ENCODE measurements around the gene RPS19.
A peak's percentile ranks its signal among the peaks of the same experiment; 100 is the strongest.

RPS19 gene

DNA sequence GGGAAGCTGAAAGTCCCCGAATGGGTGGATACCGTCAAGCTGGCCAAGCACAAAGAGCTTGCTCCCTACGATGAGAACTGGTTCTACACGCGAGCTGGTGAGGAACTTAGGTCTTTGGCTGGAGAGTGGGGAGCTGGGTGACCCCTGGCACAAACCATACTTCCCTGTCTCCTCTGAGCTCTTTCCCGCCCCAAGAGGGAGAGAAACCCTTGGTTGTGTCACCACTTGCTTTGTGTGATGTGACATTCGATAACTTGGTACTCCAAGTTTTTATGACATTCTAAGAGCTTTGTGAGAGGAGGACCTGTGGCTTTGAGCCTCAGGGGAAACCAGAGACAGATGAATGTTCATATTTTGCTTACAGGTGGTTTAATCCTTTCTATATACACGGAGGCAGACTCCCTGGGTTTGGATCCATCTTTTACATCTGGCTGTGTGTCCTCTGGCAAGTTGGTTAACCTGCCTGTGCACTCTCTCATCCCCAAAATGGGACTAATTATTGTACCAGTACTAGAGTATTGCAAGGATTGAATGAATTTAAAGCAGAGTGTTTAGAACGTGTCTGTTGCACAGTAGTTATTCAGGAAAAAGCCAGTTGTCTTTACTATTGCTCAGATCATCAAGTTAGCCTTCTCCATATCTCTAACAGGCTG, 1.2 kb downstream of the RPS19 start:
- FAIRE-seq (peak; percentile 76), DNase-seq (ENCODE audit: insufficient read length) (no peak)
- no peak for TF ChIP-seq POLR2A (IDR thresholded peaks at IDR 0.05; ENCODE audit: low read depth, low read length)
- no peak for TF ChIP-seq TAF1 (IDR thresholded peaks at IDR 0.05; ENCODE audit: borderline replicate concordance, low read depth, low read length)
- TF ChIP-seq POLR2AphosphoS5 (IDR thresholded peaks at IDR 0.05; ENCODE audit: low read depth, low read length): no peak

- TF ChIP-seq TAF1 (IDR thresholded peaks at IDR 0.05; ENCODE audit: borderline replicate concordance, low read depth, low read length) (no peak), POLR2AphosphoS5 (IDR thresholded peaks at IDR 0.05; ENCODE audit: low read depth, low read length) (no peak), POLR2A (IDR thresholded peaks at IDR 0.05; ENCODE audit: low read depth, low read length) (no peak)
- no peak for DNase-seq (ENCODE audit: insufficient read length)
- no peak for FAIRE-seq
These were observed 1.8 kb downstream of the RPS19 start for GRCh38 chr19:41861846-41862245.

DNA sequence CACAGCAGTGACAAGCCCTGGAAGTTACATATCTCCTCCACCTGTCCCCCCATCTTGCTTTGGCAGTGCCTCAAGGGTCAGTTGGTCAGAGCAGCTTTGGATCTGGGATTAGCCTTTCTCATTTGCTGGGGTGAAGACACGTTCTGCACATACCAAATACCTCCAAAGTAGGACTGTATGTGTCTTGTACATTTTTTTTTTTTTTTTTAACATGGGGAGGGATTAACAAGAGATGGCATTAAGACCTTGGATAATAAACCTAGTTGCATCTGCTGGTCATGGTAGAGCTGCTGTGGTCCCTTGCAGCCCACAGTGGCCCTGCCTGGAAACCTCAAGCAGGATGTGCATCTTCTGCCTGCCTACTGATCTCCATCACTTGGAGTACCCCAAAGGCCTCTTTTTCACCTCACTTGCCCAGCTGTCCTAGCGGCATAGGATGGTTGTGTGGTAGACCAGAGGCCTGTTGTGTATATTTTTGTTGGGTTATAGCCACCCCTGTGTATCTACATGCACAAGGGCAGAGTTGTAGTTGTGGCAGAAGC, 2.5 kb downstream of the RPS19 start:
- DNase-seq (ENCODE audit: insufficient read length) (no peak), FAIRE-seq (no peak)
- TF ChIP-seq POLR2AphosphoS5 (IDR thresholded peaks at IDR 0.05; ENCODE audit: low read depth, low read length): peak; percentile 41; the same call in 1 of the 2 replicates
- TF ChIP-seq POLR2A (IDR thresholded peaks at IDR 0.05; ENCODE audit: low read depth, low read length): peak; percentile 28; the same call in 1 of the 2 replicates
- TF ChIP-seq TAF1 (IDR thresholded peaks at IDR 0.05; ENCODE audit: borderline replicate concordance, low read depth, low read length): no peak

- FAIRE-seq: no peak
These were observed 3.3 kb downstream of the RPS19 start for GRCh38 chr19:41863209-41863931.

GRCh38 chr19:41864374-41864773, 4.3 kb downstream of the RPS19 start:
- FAIRE-seq (no peak), DNase-seq (ENCODE audit: insufficient read length) (no peak)
- TF ChIP-seq POLR2A (IDR thresholded peaks at IDR 0.05; ENCODE audit: low read depth, low read length) (peak; percentile 56; the same call in 1 of the 2 replicates), POLR2AphosphoS5 (IDR thresholded peaks at IDR 0.05; ENCODE audit: low read depth, low read length) (no peak)

More at GRCh38 chr19:41863209-41863931, 3.3 kb downstream of the RPS19 start:
- no peak for DNase-seq (ENCODE audit: insufficient read length)
- TF ChIP-seq POLR2AphosphoS5 (IDR thresholded peaks at IDR 0.05; ENCODE audit: low read depth, low read length) (0 out of 2 replicates have a peak, but pooled peaks have one; percentile 7), POLR2A (IDR thresholded peaks at IDR 0.05; ENCODE audit: low read depth, low read length) (no peak; the same call in 1 of the 2 replicates)

DNA sequence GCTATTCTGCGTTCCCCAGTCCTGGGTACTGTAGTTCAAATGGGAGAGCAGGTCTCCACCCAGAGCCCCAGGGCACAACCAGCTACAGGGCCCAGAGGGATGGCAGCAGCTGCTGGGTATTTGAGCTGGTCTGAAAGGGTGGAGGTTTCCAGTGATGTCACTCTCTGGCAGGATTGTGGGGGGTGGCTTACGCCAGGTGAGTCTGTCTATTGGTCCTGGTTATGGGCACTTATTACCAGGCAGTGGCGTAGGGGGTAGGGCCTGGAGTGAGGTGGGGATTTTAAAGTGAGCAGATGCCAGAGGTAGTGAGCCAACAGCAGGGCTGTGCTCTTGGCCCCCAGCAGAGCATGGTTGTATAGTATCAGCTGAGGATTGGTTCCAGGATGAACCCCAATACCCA, 6.2 kb downstream of the RPS19 start:
- DNase-seq (ENCODE audit: insufficient read length) (no peak), FAIRE-seq (no peak)

GRCh38 chr19:41868120-41868988, 8.3 kb downstream of the RPS19 start:
- no peak for TF ChIP-seq TAF1 (IDR thresholded peaks at IDR 0.05; ENCODE audit: borderline replicate concordance, low read depth, low read length)
- peak; percentile 72; the same call in 1 of the 2 replicates for TF ChIP-seq POLR2AphosphoS5 (IDR thresholded peaks at IDR 0.05; ENCODE audit: low read depth, low read length)
- TF ChIP-seq POLR2A (IDR thresholded peaks at IDR 0.05; ENCODE audit: low read depth, low read length): no peak; the same call in 1 of the 2 replicates
- FAIRE-seq: no peak
- no peak for DNase-seq (ENCODE audit: insufficient read length)

More for the DNA sequence above, 6.2 kb downstream of the RPS19 start:
- TF ChIP-seq POLR2AphosphoS5 (IDR thresholded peaks at IDR 0.05; ENCODE audit: low read depth, low read length) (peak; percentile 61), TAF1 (IDR thresholded peaks at IDR 0.05; ENCODE audit: borderline replicate concordance, low read depth, low read length) (no peak), POLR2A (IDR thresholded peaks at IDR 0.05; ENCODE audit: low read depth, low read length) (peak; percentile 13; the same call in 1 of the 2 replicates)

DNA sequence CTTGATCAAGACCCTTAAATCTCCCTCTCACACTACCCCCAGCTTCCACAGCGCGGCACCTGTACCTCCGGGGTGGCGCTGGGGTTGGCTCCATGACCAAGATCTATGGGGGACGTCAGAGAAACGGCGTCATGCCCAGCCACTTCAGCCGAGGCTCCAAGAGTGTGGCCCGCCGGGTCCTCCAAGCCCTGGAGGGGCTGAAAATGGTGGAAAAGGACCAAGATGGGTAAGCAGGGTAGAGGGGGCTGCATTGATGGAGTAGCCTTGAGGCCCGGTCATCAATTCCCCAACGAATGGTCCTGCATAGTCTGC, 8.9 kb downstream of the RPS19 start:
- TF ChIP-seq POLR2A (IDR thresholded peaks at IDR 0.05; ENCODE audit: low read depth, low read length) (no peak), POLR2AphosphoS5 (IDR thresholded peaks at IDR 0.05; ENCODE audit: low read depth, low read length) (no peak), TAF1 (IDR thresholded peaks at IDR 0.05; ENCODE audit: borderline replicate concordance, low read depth, low read length) (no peak)
- no peak for FAIRE-seq
- DNase-seq (ENCODE audit: insufficient read length): no peak

- DNase-seq (ENCODE audit: insufficient read length) (no peak), FAIRE-seq (no peak)
- TF ChIP-seq POLR2A (IDR thresholded peaks at IDR 0.05; ENCODE audit: low read depth, low read length) (peak; percentile 14; the same call in 1 of the 2 replicates), TAF1 (IDR thresholded peaks at IDR 0.05; ENCODE audit: borderline replicate concordance, low read depth, low read length) (no peak), POLR2AphosphoS5 (IDR thresholded peaks at IDR 0.05; ENCODE audit: low read depth, low read length) (peak; percentile 32; the same call in 1 of the 2 replicates)
These were observed 9.4 kb downstream of the RPS19 start for GRCh38 chr19:41869374-41869955.

GRCh38 chr19:41870401-41870873, 10.4 kb downstream of the RPS19 start:
- no peak for TF ChIP-seq TAF1 (IDR thresholded peaks at IDR 0.05; ENCODE audit: borderline replicate concordance, low read depth, low read length)
- TF ChIP-seq POLR2AphosphoS5 (IDR thresholded peaks at IDR 0.05; ENCODE audit: low read depth, low read length): 0 out of 2 replicates have a peak, but pooled peaks have one; percentile 47
- peak; percentile 40; the same call in 1 of the 2 replicates for TF ChIP-seq POLR2A (IDR thresholded peaks at IDR 0.05; ENCODE audit: low read depth, low read length)
- FAIRE-seq: no peak
- DNase-seq (ENCODE audit: insufficient read length): no peak

Measured in GM12892 (cell line).